Measurements from ENCODE around the gene KLHDC10. TPM values are rescaled to one million over a fixed set of nuclear protein-coding genes. Genes with fewer than 3 reads are reported as not detected.

KLHDC10 gene
- total RNA-seq, 1 donor from 2014 or later = 13.0 TPM

GRCh38 chr7:130133029-130133782 is 62.9 kb downstream of the KLHDC10 start:
- TF ChIP-seq CTCF (IDR thresholded peaks at IDR 0.05) = no peak
- Histone ChIP-seq H3K36me3 (peaks cover 37 to 69% of the 10 kb centered on the region in 2 donors), H3K4me3 (no peak overlapping the region), H3K27me3 (no peaks in the 10 kb centered on the region), H3K9me3 (no peaks in the 10 kb centered on the region), H3K4me1 (no peaks in the 10 kb centered on the region), H3K27ac (no peak overlapping the region)
- intact Hi-C loops (cut with DNase I) = no loop called here
- DNase-seq (ENCODE audit: low spot score in 2 of 2) = no peak

- Histone ChIP-seq H3K27ac (no peak overlapping the region), H3K4me3 (no peak overlapping the region), H3K36me3 (peaks cover 34 to 68% of the 10 kb centered on the region in 2 donors), H3K4me1 (no peaks in the 10 kb centered on the region), H3K27me3 (no peaks in the 10 kb centered on the region), H3K9me3 (no peaks in the 10 kb centered on the region)
- no peak for TF ChIP-seq CTCF (IDR thresholded peaks at IDR 0.05)
- intact Hi-C loops (cut with DNase I) = no loop called here
- DNase-seq (ENCODE audit: low spot score in 2 of 2) = no peak
Measured at GRCh38 chr7:130134106-130134636, 63.8 kb downstream of the KLHDC10 start.

GRCh38 chr7:130134726-130135125 is 64.4 kb downstream of the KLHDC10 start:
- no peaks in the 10 kb centered on the region for H3K9me3 ChIP-seq
- H3K4me3 ChIP-seq = no peak overlapping the region
- H3K36me3 ChIP-seq = peaks cover 29 to 67% of the 10 kb centered on the region in 2 donors
- no peak for DNase-seq (ENCODE audit: low spot score in 2 of 2)
- H3K27ac ChIP-seq = no peak overlapping the region
- intact Hi-C loops (cut with DNase I) = no loop called here
- TF ChIP-seq CTCF (IDR thresholded peaks at IDR 0.05) = no peak
- H3K4me1 ChIP-seq = no peaks in the 10 kb centered on the region
- H3K27me3 ChIP-seq = no peaks in the 10 kb centered on the region

- DNase-seq (ENCODE audit: low spot score in 2 of 2) = no peak
- Histone ChIP-seq H3K4me3 (no peak overlapping the region), H3K27ac (no peak overlapping the region), H3K36me3 (peaks cover 23 to 59% of the 10 kb centered on the region in 2 donors), H3K9me3 (no peaks in the 10 kb centered on the region), H3K27me3 (no peaks in the 10 kb centered on the region), H3K4me1 (no peaks in the 10 kb centered on the region)
- intact Hi-C loops (cut with DNase I) = no loop called here
- no peak for TF ChIP-seq CTCF (IDR thresholded peaks at IDR 0.05)
Measured at GRCh38 chr7:130135208-130136205, 65.2 kb downstream of the KLHDC10 start.

GRCh38 chr7:130136579-130137167 is 66.3 kb downstream of the KLHDC10 start:
- peaks cover 18 to 49% of the 10 kb centered on the region in 2 donors for H3K36me3 ChIP-seq

More at GRCh38 chr7:130136579-130137167, 66.3 kb downstream of the KLHDC10 start:
- Histone ChIP-seq H3K9me3 (no peaks in the 10 kb centered on the region), H3K4me1 (peaks cover 0 to 7% of the 10 kb centered on the region in 2 donors), H3K27ac (no peak overlapping the region), H3K27me3 (no peaks in the 10 kb centered on the region), H3K4me3 (no peak overlapping the region)
- no peak for DNase-seq (ENCODE audit: low spot score in 2 of 2)
- intact Hi-C loops (cut with DNase I) = no loop called here
- no peak for TF ChIP-seq CTCF (IDR thresholded peaks at IDR 0.05)

Data from ascending aorta (tissue), 2 donors.